ENCODE data around the gene DIPK1B.

DIPK1B gene

DNA sequence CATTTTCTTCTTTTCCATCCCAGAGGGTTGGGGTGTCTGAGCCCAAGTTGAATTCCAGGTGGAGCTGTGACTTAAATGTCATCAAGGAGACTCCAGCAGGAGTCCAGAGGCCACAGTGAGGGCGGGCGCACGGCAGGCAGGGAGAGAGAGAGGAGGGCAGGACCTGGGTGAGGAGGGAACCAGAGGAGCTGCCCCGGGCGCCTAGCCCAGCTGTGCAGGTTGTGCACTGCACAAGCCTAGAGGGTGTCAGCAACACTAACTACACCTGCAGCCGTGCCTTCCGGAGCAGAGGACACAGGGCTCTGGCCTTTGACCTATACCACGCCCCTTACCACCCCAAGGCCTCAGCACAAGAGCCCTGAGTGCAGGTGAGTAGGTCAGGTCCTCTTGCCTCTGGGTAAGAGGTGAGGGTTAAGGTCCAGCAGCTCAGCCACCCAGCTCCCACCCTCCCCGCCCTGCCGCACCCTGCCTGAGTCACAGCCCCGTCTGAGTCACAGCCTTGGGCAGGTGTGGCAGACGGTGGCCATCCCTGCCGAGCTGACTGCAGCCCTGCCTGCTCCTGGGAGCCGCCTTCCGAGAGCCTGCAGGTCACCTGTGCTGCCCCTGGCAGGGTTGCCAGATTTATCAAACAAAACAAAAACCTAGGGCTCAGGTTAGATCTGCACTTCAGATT is 18.7 kb upstream of the DIPK1B start:
- DNase-seq (ENCODE audit: low read depth in 1 of 2, low spot score in 1 of 2) = no peak
- Histone ChIP-seq H3K27ac (replicated peaks) (no peak overlapping the region), H3K4me3 (replicated peaks; ENCODE audit: insufficient read depth, low read length) (no peak overlapping the region), H3K27me3 (ENCODE audit: insufficient read depth, poor library complexity, severe bottlenecking) (no peaks in the 10 kb centered on the region)
- no peak for TF ChIP-seq SPI1 (IDR thresholded peaks at IDR 0.05; ENCODE audit: borderline replicate concordance, low read depth)
- no peak for TF ChIP-seq REST (IDR thresholded peaks at IDR 0.05; ENCODE audit: insufficient replicate concordance, low read depth)
- TF ChIP-seq POLR2AphosphoS5 (IDR thresholded peaks at IDR 0.05; ENCODE audit: low read depth) = no peak
- no peak for TF ChIP-seq CTCF (IDR thresholded peaks at IDR 0.05; ENCODE audit: insufficient read depth, low read length)
- no peak for TF ChIP-seq GABPA (IDR thresholded peaks at IDR 0.05; ENCODE audit: low read depth)

GRCh38 chr9:136694163-136694871 is 18.1 kb upstream of the DIPK1B start:
- Histone ChIP-seq H3K27ac (replicated peaks) (no peak overlapping the region), H3K27me3 (ENCODE audit: insufficient read depth, poor library complexity, severe bottlenecking) (no peaks in the 10 kb centered on the region), H3K4me3 (replicated peaks; ENCODE audit: insufficient read depth, low read length) (no peak overlapping the region)
- DNase-seq (ENCODE audit: low read depth in 1 of 2, low spot score in 1 of 2) = peak in 1 of 2 experiments; percentile 58
- TF ChIP-seq POLR2AphosphoS5 (IDR thresholded peaks at IDR 0.05; ENCODE audit: low read depth) (no peak), CTCF (IDR thresholded peaks at IDR 0.05; ENCODE audit: insufficient read depth, low read length) (peak; percentile 13)

DNA sequence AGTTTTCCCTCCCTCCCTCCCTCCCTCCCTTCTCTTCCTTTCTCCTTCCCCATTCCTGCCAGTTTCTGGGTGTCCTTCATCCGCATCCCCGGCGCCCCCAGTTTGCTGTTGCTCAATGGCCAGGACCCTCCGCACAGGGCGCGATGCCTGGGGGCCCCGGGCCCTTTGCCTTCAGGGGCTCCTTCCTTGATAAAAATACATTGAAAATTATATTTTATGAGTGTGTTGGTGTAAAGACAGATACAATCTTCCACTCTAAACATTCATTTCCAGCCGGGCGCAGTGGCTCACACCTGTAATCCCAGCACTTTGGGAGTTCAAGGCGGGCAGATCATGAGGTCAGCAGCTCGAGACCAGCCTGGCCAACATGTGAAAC is 17.5 kb upstream of the DIPK1B start:
- no peaks in the 10 kb centered on the region for H3K27me3 ChIP-seq (ENCODE audit: insufficient read depth, poor library complexity, severe bottlenecking)
- no peak for DNase-seq (ENCODE audit: low read depth in 1 of 2, low spot score in 1 of 2)
- no peak overlapping the region for H3K27ac ChIP-seq (replicated peaks)
- H3K4me3 ChIP-seq (replicated peaks; ENCODE audit: insufficient read depth, low read length) = no peak overlapping the region
- TF ChIP-seq GABPA (IDR thresholded peaks at IDR 0.05; ENCODE audit: low read depth) (no peak), SPI1 (IDR thresholded peaks at IDR 0.05; ENCODE audit: borderline replicate concordance, low read depth) (no peak), REST (IDR thresholded peaks at IDR 0.05; ENCODE audit: insufficient replicate concordance, low read depth) (no peak), CTCF (IDR thresholded peaks at IDR 0.05; ENCODE audit: insufficient read depth, low read length) (no peak), POLR2AphosphoS5 (IDR thresholded peaks at IDR 0.05; ENCODE audit: low read depth) (no peak)
